H1 (cell line): ENCODE measurements around the gene RHOBTB3. TPM values are rescaled to one million over a fixed set of nuclear protein-coding genes. Genes with fewer than 3 reads are reported as not detected.

Experiments
- BCL11A ChIP-seq, 2 experiments: IDR thresholded peaks; one replicate each; pipeline ENCODE4 v1.6.1; 2011; ENCODE audit warnings: low read depth in 2 of 2, low read length in 2 of 2, mild to moderate bottlenecking in 2 of 2
- EP300 ChIP-seq, 2 experiments: IDR thresholded peaks; 1 replicate in 1 of 2; 2 replicates in 1 of 2; pipeline ENCODE4 v1.6.1; 2011 to 2012; ENCODE audit warnings: low read depth in 2 of 2, low read length in 2 of 2, mild to moderate bottlenecking in 2 of 2, borderline replicate concordance in 1 of 2, inconsistent platforms in 1 of 2, moderate library complexity in 1 of 2
- GTF2F1 ChIP-seq: IDR thresholded peaks from 2 replicates; pipeline ENCODE4 v1.6.1; 2012; ENCODE audit warnings: low read depth, low read length, improper control_type of control experiment, borderline replicate concordance
- MAFK ChIP-seq: IDR thresholded peaks from 2 replicates; pipeline ENCODE4 v1.6.1; 2012; ENCODE audit warnings: low read depth, mild to moderate bottlenecking, improper control_type of control experiment, low read length
- MAX ChIP-seq: IDR thresholded peaks from 2 replicates; pipeline ENCODE4 v1.6.1; 2012; ENCODE audit warnings: inconsistent platforms
- POLR2AphosphoS5 ChIP-seq: IDR thresholded peaks from 2 replicates; pipeline ENCODE4 v1.6.1; 2011; ENCODE audit warnings: low read depth, low read length
- RBBP5 ChIP-seq: IDR thresholded peaks from 2 replicates; pipeline ENCODE4 v1.7.1; 2012; ENCODE audit warnings: low read depth, mild to moderate bottlenecking, inconsistent platforms, low read length, moderate library complexity, borderline replicate concordance
- ZNF274 ChIP-seq: IDR thresholded peaks from 2 replicates; pipeline ENCODE4 v1.7.0; 2012; ENCODE audit warnings: low read length, borderline replicate concordance; ENCODE audit errors: extremely low read depth
- polyA plus RNA-seq, 7 experiments: library from polyadenylated mRNA; depleted of rRNA in 3 of 7; stranded (reverse) in 5 of 7; unstranded in 2 of 7; fragments of >200 nt in 5 of 7; fragments of 200-250 nt in 2 of 7; gene quantifications; 1 replicate in 5 of 7; 2 replicates in 1 of 7; 4 replicates in 1 of 7; pipeline versions ENCODE4 v1.2.1 to v1.2.3, GENCODE V29; 2011 to 2013; ENCODE audit warnings: missing spikeins in 2 of 7, mixed read lengths in 2 of 7
- total RNA-seq: library from RNA; stranded (reverse); fragmentation: NEBNext Ultra II Directional; extraction: Animal tissue kit (Norgen Biotek cat#: 25700); gene quantifications from 2 replicates; pipeline ENCODE4 v1.2.1, GENCODE V29; 2021

Gene RHOBTB3
- total and polyA plus RNA-seq, 2 of the 8 experiments (the other 6 are each of a cell fraction or from before 2014, with no cell fraction given) = 8.2 to 17.5 TPM

- TF ChIP-seq MAFK (no peak), POLR2AphosphoS5 (no peak), MAX (no peak), GTF2F1 (no peak), RBBP5 (no peak), ZNF274 (no peak), BCL11A (IDR thresholded peaks at IDR 0.05; ENCODE audit: low read depth in 2 of 2, low read length in 2 of 2) (no peak), EP300 (IDR thresholded peaks at IDR 0.05; ENCODE audit: borderline replicate concordance in 1 of 2, low read depth in 2 of 2, low read length in 2 of 2) (no peak)
- TF ChIP-seq, all 59 proteins: peak for 0
These were observed 22.3 kb upstream of the RHOBTB3 start (continued) for GRCh38 chr5:95708876-95709275.
